Skin epidermis (tissue), 12 donors: ENCODE data around the gene HSPA6.
"Not testable (repeated sequence)": the region's sequence is repeated elsewhere in the genome, so short reads cannot be mapped to it uniquely, and the experiment has no call there.

Experiments
- H3K27ac ChIP-seq, 21 experiments: fragments of 200-600 bp; sonication (generic) in 11 of 21; one replicate each; pipeline ENCODE4 v1.5.0; 2020; ENCODE audit warnings: mild to moderate bottlenecking in 3 of 21, inconsistent platforms in 2 of 21, moderate library complexity in 2 of 21
- H3K4me3 ChIP-seq, 7 experiments: fragments of 200-600 bp; sonication (generic) in 2 of 7; one replicate each; pipeline ENCODE4 v1.5.0; 2020; ENCODE audit warnings: inconsistent platforms in 2 of 7, mild to moderate bottlenecking in 2 of 7, moderate library complexity in 1 of 7

Gene HSPA6

GRCh38 chr1:161530671-161531641 lies 6.6 kb downstream of the HSPA6 start:
- Histone ChIP-seq H3K27ac (peak overlapping the region; percentile 4 to 93 (median 81)), H3K4me3 (peak overlapping the region; percentile 49 to 67 (median 54))

GRCh38 chr1:161531986-161532643 lies 7.8 kb downstream of the HSPA6 start:
- peak overlapping the region in 1 of 7 experiments; percentile 67 for H3K4me3 ChIP-seq
- peak overlapping the region in 16 of 21 experiments; percentile 9 to 85 (median 54) for H3K27ac ChIP-seq

DNA sequence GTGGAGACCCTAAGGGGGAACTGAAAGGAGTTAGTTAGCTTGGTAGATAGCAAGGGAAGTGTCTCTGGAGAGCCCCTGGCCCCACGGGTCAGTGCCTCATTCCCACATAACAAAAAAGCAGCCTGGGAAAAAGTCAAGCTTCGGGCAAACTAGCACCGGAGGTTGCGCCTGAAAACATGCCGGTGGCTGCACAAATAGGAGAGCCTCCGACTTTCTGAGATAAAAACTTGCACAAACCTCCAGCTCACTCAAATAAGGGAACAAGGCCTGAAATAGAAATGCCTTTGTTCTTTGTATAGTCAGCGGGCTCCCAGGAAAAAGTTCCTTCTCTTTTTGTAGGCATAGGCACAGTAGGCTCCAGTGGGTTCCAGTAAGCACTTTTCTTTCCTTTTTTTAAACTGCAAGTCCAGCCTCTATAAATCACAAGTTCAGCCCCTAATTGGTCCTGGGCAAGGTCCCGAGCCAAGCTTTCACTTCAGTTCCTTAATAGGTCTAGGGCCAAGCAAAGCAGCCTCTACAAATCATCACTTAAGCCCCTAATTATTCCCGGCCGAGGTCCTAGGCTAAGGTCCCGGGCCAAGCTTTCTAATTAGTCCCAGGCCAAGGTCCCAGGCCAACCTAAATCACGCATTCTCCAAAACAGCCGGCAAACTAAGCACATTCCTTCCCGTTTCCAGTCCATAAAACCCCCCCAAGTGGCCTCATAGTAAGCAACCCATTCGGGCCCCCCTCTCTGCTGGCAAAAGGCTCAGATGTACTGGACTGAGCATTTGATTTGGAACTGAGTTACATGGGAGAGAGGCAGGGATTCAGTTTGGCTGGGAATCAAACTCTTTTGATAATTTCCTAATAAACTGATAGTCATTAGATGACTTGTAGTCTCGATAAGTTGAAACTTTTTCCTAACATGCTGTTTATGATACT lies 8.6 kb downstream of the HSPA6 start:
- not testable (repeated sequence) for H3K4me3 ChIP-seq
- H3K27ac ChIP-seq = peak overlapping the region in 16 of 21 experiments; percentile 9 to 85 (median 54)

- not testable (repeated sequence) for H3K4me3 ChIP-seq, H3K27ac ChIP-seq
Observed at GRCh38 chr1:161537068-161537669, 12.8 kb downstream of the HSPA6 start.

- Histone ChIP-seq H3K4me3 (peak overlapping the region in 2 of 7 experiments; percentile 37 to 43), H3K27ac (peak overlapping the region in 9 of 21 experiments; percentile 38 to 86 (median 76))
Observed at GRCh38 chr1:161538925-161539479, 14.7 kb downstream of the HSPA6 start.

DNA sequence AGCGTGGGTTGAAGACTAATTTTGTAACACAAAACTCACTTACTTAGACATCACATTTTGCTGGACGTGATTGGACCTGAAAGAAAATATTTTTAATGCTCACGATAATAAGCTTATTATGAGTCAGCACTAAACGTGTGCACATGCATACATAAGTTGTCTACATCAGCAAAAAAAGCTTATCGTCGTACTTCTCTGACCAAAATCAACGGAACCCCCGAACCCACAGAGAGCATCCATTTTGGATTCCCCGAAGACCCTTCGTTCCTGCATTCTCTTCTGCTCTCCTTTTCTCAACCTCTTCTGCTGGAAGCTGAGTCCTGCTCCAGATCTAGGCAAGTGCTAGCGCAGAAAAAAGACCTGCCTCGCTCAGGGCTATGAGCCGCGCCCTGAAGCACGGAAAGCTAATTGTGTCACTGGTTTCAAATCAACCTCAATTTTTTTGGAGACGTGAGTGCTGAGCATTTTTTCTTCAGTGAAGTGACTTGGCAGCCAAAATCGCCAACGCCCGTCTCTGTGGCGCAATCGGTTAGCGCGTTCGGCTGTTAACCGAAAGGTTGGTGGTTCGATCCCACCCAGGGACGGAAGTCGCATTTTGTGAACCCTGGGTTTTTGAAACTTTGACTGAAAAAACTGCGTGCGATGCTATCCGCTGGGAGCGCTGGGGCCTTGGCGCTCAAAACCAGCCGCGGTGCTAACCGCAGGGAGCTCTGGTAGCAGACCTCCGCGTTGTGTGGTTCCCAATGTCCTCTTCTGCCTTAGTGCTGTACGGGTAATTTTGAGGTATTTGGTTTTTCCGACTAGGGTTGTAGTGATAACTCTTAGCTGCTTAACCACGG lies 15.6 kb downstream of the HSPA6 start:
- peak overlapping the region; percentile 23 to 43 (median 34) for H3K4me3 ChIP-seq

DNA sequence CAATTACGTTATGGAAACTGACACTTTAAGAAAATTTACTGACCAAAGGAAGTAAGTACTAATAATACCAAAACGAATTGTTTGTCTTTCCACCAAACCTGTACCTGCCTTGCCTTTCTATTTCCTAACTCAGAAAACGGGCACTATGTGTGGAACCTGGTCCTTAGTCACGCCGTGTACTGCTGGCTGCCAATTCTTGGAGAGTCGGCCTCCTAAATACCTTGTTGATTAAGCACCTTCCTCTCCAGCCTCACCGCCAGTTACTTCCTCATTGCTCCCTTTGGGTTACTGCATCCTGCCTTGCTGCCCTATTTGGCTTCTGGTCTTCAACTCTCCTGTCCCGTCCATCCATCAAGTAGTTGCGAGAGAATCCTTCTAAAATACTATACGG lies 16.2 kb downstream of the HSPA6 start:
- Histone ChIP-seq H3K27ac (peak overlapping the region in 14 of 21 experiments; percentile 44 to 86 (median 74)), H3K4me3 (peak overlapping the region; percentile 23 to 43 (median 34))

More for the DNA sequence above, 15.6 kb downstream of the HSPA6 start:
- peak overlapping the region in 18 of 21 experiments; percentile 38 to 86 (median 68) for H3K27ac ChIP-seq

GRCh38 chr1:161542091-161542559 lies 17.8 kb downstream of the HSPA6 start:
- H3K4me3 ChIP-seq = not testable (repeated sequence)
- peak overlapping the region in 5 of 21 experiments; percentile 19 to 37 (median 25) for H3K27ac ChIP-seq

DNA sequence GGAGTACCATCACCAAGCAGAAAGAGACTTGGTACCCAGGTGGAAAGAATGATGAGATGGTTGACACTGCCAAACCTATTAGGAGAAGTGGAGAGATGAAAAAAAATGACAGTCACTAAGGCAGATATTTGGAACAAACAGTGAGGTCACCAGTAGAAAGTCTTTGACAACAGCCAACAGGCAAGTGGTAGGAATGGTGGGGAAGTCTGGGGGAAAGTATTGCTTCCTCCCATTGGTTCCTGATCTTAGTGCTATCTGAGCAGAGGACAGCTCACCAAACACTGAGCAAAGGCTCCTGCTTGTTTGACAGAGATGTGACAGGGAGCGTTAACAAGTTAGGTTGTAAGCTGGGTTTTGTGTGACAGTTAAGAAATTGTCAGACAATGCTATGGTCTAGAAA lies 18.8 kb downstream of the HSPA6 start:
- not testable (repeated sequence) for H3K4me3 ChIP-seq
- peak overlapping the region in 3 of 21 experiments; percentile 21 to 58 (median 25) for H3K27ac ChIP-seq

- H3K27ac ChIP-seq = peak overlapping the region in 6 of 21 experiments; percentile 6 to 73 (median 40)
- not testable (repeated sequence) for H3K4me3 ChIP-seq
Observed at GRCh38 chr1:161545005-161545731, 20.8 kb downstream of the HSPA6 start.

GRCh38 chr1:161547995-161548741 lies 23.8 kb downstream of the HSPA6 start:
- H3K4me3 ChIP-seq, H3K27ac ChIP-seq: not testable (repeated sequence)

DNA sequence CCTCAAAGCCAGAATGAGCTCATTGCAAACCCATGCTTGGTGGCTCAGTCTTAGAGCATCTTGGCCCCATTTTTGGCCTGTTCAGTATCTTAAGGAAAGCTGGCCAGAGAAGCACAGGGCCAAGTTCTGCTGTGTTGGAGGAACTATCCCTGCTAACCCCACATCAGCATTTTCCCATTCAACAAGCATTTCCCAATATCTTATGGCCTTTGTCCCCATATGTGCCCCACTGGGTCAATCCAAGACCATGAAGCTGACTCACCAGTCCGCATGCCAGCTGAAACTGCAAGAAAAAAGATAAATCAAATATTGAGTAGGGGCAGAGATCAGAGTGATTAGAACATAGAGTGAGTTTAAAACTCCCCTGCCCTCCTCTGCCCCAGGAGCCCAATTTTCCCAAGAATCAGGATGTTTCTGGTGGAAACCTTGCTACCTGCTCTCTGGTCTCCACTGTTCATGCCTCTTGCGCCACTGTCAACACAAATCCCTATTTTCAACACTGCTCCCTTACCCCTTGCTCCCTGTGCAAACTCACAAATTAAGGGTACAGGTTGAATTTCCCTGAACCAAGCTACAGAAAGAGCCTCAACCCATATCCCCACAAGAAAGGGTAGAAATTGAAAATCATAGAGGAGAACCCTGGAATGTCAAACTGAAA lies 24.5 kb downstream of the HSPA6 start:
- peak overlapping the region in 2 of 21 experiments; percentile 39 to 62 for H3K27ac ChIP-seq
- not testable (repeated sequence) for H3K4me3 ChIP-seq

DNA sequence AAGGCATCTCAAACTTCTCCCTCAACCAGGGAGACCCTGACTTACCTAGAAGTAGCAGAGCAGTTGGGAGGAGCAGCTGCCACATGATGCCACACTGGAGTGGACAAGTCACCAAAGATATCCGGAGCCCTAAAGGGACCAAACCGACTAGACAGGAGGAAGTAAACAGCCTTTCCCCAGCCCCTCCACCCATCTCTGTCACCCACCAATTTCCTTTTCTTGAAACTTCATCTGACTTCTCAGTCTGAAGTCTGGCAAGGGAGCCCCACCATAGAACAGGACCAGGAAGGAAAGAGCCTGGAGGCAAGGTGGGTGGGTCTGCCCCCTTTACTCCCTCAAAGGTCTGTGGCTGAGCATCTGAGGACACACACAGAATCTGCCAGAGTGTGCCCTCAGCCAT lies 25.3 kb downstream of the HSPA6 start, which contains the start of gene FCGR3A:
TSS of gene FCGR3A (minus strand) at position 167 of the 400 bp plus-strand sequence. CDS start at position 85, 82 bp downstream.
- Histone ChIP-seq H3K27ac (peak within 1 kb of the TSS in 4 of 21 experiments; percentile 5 to 63 (median 42)), H3K4me3 (no peak within 1 kb of the TSS)

DNA sequence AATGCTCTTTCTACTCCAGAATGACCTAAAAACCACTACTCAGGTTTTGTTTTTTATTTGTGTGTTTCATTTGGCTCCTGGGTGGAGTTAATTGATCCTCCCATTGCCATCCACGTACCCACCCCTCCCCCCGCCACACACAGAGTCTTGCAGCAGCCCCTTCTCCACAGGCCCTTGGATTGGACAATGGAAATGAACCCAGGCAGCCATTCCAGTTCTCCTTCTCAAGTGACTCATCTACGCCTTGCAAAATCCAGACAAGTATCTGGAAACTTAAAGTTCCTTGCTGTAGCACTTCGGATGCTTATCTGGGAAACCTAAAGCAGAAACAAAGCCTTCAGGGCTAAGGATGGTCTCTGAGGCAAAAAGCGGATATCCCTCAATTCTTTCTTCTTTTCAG lies 26.6 kb downstream of the HSPA6 start:
- not testable (repeated sequence) for H3K27ac ChIP-seq

GRCh38 chr1:161553631-161554030 lies 29.3 kb downstream of the HSPA6 start:
- not testable (repeated sequence) for H3K4me3 ChIP-seq
- peak overlapping the region in 3 of 21 experiments; percentile 7 to 67 (median 63) for H3K27ac ChIP-seq

More for the DNA sequence above, 26.6 kb downstream of the HSPA6 start:
- not testable (repeated sequence) for H3K4me3 ChIP-seq
